Panc1 (cell line): Measurements from ENCODE around the gene DACH1. TPM values are rescaled to one million over a fixed set of nuclear protein-coding genes. Genes with fewer than 3 reads are reported as not detected.

Experiments
- ATAC-seq: fragments of 200-7000 bp; cut with Tn5 transposase; 2 replicates; pipeline ENCODE4 v1.9.1; 2020; ENCODE audit warnings: mild to moderate bottlenecking, moderate library complexity
- BruUV-seq: library from RNA; stranded (reverse); fragments of 400-500 nt; replicated peaks from 2 replicates; lab custom pipeline; 2021; lab: Mats Ljungman, UMichigan
- CTCF ChIA-PET: fragments of 300-600 bp; sonication (Branson Sonifier 250); formaldehyde crosslinking; loops from one replicate; lab custom pipeline; 2022; ENCODE audit warnings: antibody characterized with exemption; lab: Charles Lee
- POLR2A ChIA-PET: fragments of 300-600 bp; sonication (Branson Sonifier 250); formaldehyde crosslinking; loops from one replicate; lab custom pipeline; 2022; ENCODE audit warnings: antibody characterized with exemption; lab: Charles Lee
- DNase-seq: peaks from one replicate; pipeline ENCODE4 v3.0.0-alpha.2; 2010; ENCODE audit warnings: low read depth, low spot score
- H3K27ac ChIP-seq: 2 replicates; pipeline ENCODE4 v1.5.1; 2011; ENCODE audit warnings: mild to moderate bottlenecking, low read length, inconsistent platforms
- H3K27me3 ChIP-seq: fragments of 200-500 bp; sonication (Bioruptor generic); 2 replicates; pipeline ENCODE4 v1.6.0; 2014; ENCODE audit warnings: low read length, inconsistent platforms; ENCODE audit not compliant: control insufficient read depth, insufficient read depth
- H3K36me3 ChIP-seq: fragments of 200-500 bp; sonication (Bioruptor generic); 2 replicates; pipeline ENCODE4 v1.5.1; 2014; ENCODE audit warnings: inconsistent platforms, mild to moderate bottlenecking, low read length, moderate library complexity; ENCODE audit not compliant: control insufficient read depth, insufficient read depth
- H3K4me1 ChIP-seq: 2 replicates; pipeline ENCODE4 v1.5.1; 2011; ENCODE audit warnings: inconsistent platforms, mild to moderate bottlenecking, low read length, moderate library complexity; ENCODE audit not compliant: control insufficient read depth, insufficient read depth
- H3K4me3 ChIP-seq, 2 experiments: 2 replicates each; pipeline ENCODE4 v1.5.1; 2011 to 2012; ENCODE audit warnings: low read depth in 2 of 2, low read length in 2 of 2, mild to moderate bottlenecking in 2 of 2, inconsistent platforms in 1 of 2, moderate library complexity in 1 of 2
- H3K9me3 ChIP-seq: fragments of 200-500 bp; sonication (Bioruptor generic); 2 replicates; pipeline ENCODE4 v1.5.1; 2014; ENCODE audit warnings: low read depth, mild to moderate bottlenecking, inconsistent platforms, low read length, moderate library complexity; ENCODE audit not compliant: control insufficient read depth, insufficient read depth
- CTCF ChIP-seq: fragments of 450-650 bp; IDR thresholded peaks from 2 replicates; pipeline ENCODE4 v1.5.1; 2017; ENCODE audit warnings: mild to moderate bottlenecking
- POLR2AphosphoS5 ChIP-seq: IDR thresholded peaks from 2 replicates; pipeline ENCODE4 v1.6.1; 2012; ENCODE audit warnings: mild to moderate bottlenecking, low read depth, low read length, moderate library complexity
- REST ChIP-seq, 2 experiments: IDR thresholded peaks; 2 replicates each; pipeline ENCODE4 v1.6.1; 2011 to 2012; ENCODE audit warnings: low read depth in 2 of 2, control low read depth in 1 of 2, low read length in 1 of 2, mild to moderate bottlenecking in 1 of 2, moderate library complexity in 1 of 2; ENCODE audit not compliant: insufficient read depth in 1 of 2
- SIN3A ChIP-seq: IDR thresholded peaks from 2 replicates; pipeline ENCODE4 v1.6.1; 2012; ENCODE audit warnings: low read depth, mild to moderate bottlenecking, low read length, moderate library complexity, borderline replicate concordance; ENCODE audit not compliant: insufficient read depth
- TCF7L2 ChIP-seq: IDR thresholded peaks from 2 replicates; pipeline ENCODE4 v1.6.1; 2011; ENCODE audit warnings: mild to moderate bottlenecking, low read depth, low read length, inconsistent platforms
- in situ Hi-C: cut with HindIII; loops from 2 replicates; pipeline ENCODE4 v1.10.0; 2016; ENCODE audit warnings: low sequenced_read_pairs, low pct_unique_long_range_greater_than_20kb
- intact Hi-C: fragments of 100-400 bp; cut with micrococcal nuclease; formaldehyde crosslinking; loops from one replicate; pipeline ENCODE4 v1.10.0; 2022; ENCODE audit not compliant: unreplicated experiment
- total RNA-seq: library from RNA; stranded (reverse); gene quantifications from one replicate; pipeline ENCODE4 v1.2.1, GENCODE V29; 2021; ENCODE audit not compliant: unreplicated experiment

DACH1 gene
- total RNA-seq, 1 experiment from 2014 or later = 0.54 TPM

GRCh38 chr13:71460211-71460610, 406.8 kb downstream of the DACH1 start:
- no peak overlapping the region for H3K27ac ChIP-seq
- no peak for TF ChIP-seq REST (IDR thresholded peaks at IDR 0.05; ENCODE audit: insufficient read depth in 1 of 2, low read depth in 2 of 2, low read length in 1 of 2)
- TF ChIP-seq SIN3A = no peak
- TF ChIP-seq POLR2AphosphoS5 = no peak
- TF ChIP-seq TCF7L2 = no peak
- TF ChIP-seq CTCF = no peak
- no peak for ATAC-seq
- no peaks in the 10 kb centered on the region for H3K36me3 ChIP-seq
- DNase-seq = no peak
- in situ Hi-C loops (no loop called here), intact Hi-C loops (no loop called here)
- no peaks in the 10 kb centered on the region for H3K4me1 ChIP-seq
- no peak overlapping the region for H3K4me3 ChIP-seq
- CTCF ChIA-PET = no interaction called here
- no peaks in the 10 kb centered on the region for H3K27me3 ChIP-seq
- POLR2A ChIA-PET = no interaction called here
- BruUV-seq = no TSS peak
- H3K9me3 ChIP-seq = no peaks in the 10 kb centered on the region

- TF ChIP-seq SIN3A = no peak
- TF ChIP-seq CTCF = no peak
- TF ChIP-seq REST (IDR thresholded peaks at IDR 0.05; ENCODE audit: insufficient read depth in 1 of 2, low read depth in 2 of 2, low read length in 1 of 2) = no peak
- no peak for TF ChIP-seq TCF7L2
- no peak for TF ChIP-seq POLR2AphosphoS5
- Histone ChIP-seq H3K4me3 (no peak overlapping the region), H3K27ac (no peak overlapping the region), H3K4me1 (no peaks in the 10 kb centered on the region), H3K9me3 (no peaks in the 10 kb centered on the region), H3K27me3 (no peaks in the 10 kb centered on the region), H3K36me3 (no peaks in the 10 kb centered on the region)
- no peak for ATAC-seq
- no TSS peak for BruUV-seq
- intact Hi-C loops = no loop called here
- in situ Hi-C loops = no loop called here
- ChIA-PET POLR2A (no interaction called here), CTCF (no interaction called here)
- no peak for DNase-seq
These were observed 407.3 kb downstream of the DACH1 start for GRCh38 chr13:71459708-71460107.
